ENCODE results near the gene RPLP2. TPM values are rescaled to one million over a fixed set of nuclear protein-coding genes. Genes with fewer than 3 reads are reported as not detected.

Gene RPLP2
- total and polyA plus RNA-seq, 2 donors (not counting 1 experiment from before 2014, with no cell fraction given): 525 to 3,947 TPM

DNA sequence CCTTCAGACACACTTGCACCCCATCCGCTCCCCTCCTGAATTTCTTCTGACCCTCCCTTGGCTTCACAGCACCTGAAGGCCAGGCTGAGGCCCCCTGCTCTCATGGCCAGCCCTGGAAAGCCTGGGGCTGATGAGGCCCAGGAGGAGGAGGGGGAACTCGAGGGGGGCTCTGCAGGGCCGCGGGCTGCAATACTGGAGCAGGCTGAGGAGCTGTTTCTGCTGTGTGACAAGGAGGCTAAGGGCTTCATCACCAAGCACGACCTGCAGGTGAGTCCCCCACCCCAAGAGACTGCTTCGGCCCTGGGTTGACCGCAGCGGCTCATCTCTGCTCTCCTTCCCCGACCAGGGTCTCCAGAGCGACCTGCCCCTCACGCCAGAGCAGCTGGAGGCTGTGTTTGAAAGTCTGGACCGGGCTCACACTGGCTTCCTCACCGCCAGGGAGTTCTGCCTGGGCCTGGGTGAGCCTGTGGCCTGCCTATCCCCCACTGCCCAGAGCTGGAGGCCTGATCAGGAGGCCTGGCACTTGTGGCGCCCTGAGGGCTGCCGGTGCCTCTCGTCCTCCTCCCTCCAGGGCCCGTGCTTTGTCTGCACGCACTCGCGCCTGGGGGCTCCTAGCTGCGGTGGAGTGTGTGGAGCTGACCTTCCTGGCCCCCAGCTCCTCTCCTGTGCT, 18.9 kb downstream of the RPLP2 start:
- Histone ChIP-seq H3K9ac (ENCODE audit: low read length) (no peak overlapping the region), H3K36me3 (replicated peaks in 1 of 2; ENCODE audit: control extremely low read depth in 1 of 2, control insufficient read depth in 1 of 2, extremely low read depth in 1 of 2, insufficient read depth in 2 of 2, low read length in 1 of 2) (peaks cover 0 to 6% of the 10 kb centered on the region in 2 experiments), H3K27me3 (replicated peaks in 1 of 4; ENCODE audit: control extremely low read depth in 1 of 4, control insufficient read depth in 3 of 4, insufficient read depth in 4 of 4, low read length in 3 of 4) (peaks cover 0 to 50% (median 18%) of the 10 kb centered on the region in 4 experiments), H3K4me3 (ENCODE audit: control extremely low read depth in 1 of 5, extremely low read depth in 1 of 5, insufficient read depth in 1 of 5, low read depth in 2 of 5, low read length in 4 of 5) (peak overlapping the region in 2 of 5 experiments; percentile 43 to 53), H4K20me1 (ENCODE audit: control insufficient read depth, insufficient read depth, low read length, poor library complexity, severe bottlenecking) (peaks cover 68% of the 10 kb centered on the region), H3K9me3 (ENCODE audit: control extremely low read depth in 1 of 3, control insufficient read depth in 2 of 3, insufficient read depth in 1 of 3, low read length in 2 of 3) (peaks cover 0 to 15% (median 0%) of the 10 kb centered on the region in 3 donors), H3K4me2 (replicated peaks; ENCODE audit: low read depth, low read length, poor library complexity, severe bottlenecking) (peak overlapping the region; percentile 99), H2AFZ (ENCODE audit: insufficient read depth, low read depth, low read length, poor library complexity, severe bottlenecking) (no peak overlapping the region), H3K79me2 (ENCODE audit: control insufficient read depth, insufficient read depth, low read length) (no peaks in the 10 kb centered on the region), H3K27ac (ENCODE audit: low read length in 2 of 2) (no peak overlapping the region), H3K4me1 (ENCODE audit: control insufficient read depth in 2 of 2, insufficient read depth in 2 of 2, low read length in 2 of 2) (peaks cover 66% of the 10 kb centered on the region in 2 donors)
- intact Hi-C loops (cut with micrococcal nuclease): no loop called here
- 78% methylated on average over 19 of the region's 21 CpGs for WGBS (ENCODE audit: insufficient coverage)
- ATAC-seq (ENCODE audit: low read depth) (no peak), DNase-seq (peak; percentile 37)
- TF ChIP-seq CTCF (IDR thresholded peaks at IDR 0.05): no peak
- no peak for TF ChIP-seq EZH2 (IDR thresholded peaks at IDR 0.05; ENCODE audit: borderline replicate concordance, insufficient read depth, low read depth, low read length, poor library complexity, severe bottlenecking)
- Mint-ChIP-seq H3K9me3 (ENCODE audit: insufficient read depth) (no peaks in the 10 kb centered on the region), H3K27ac (no peak overlapping the region), H3K27me3 (peaks cover 7% of the 10 kb centered on the region), H3K4me1 (peaks cover 49% of the 10 kb centered on the region), H3K4me3 (peak overlapping the region; percentile 88)
- POLR2A ChIA-PET: interaction anchor here (0.6 to 6.4 kb wide), 3 partner anchors 9 to 164 kb away, joined by 4 to 57 read pairs (median 17); partner anchors contain the start of genes PNPLA2, POLR2L and TSPAN4
- CTCF ChIA-PET: interaction anchor here (0.7 to 1.4 kb wide), 3 partner anchors 14 to 23 kb away, joined by 3 to 4 read pairs (median 3); partner anchors contain the start of gene TSPAN4
